Subcutaneous adipose tissue (tissue), 4 donors: ENCODE measurements around the gene ZDHHC21. TPM values are rescaled to one million over a fixed set of nuclear protein-coding genes. Genes with fewer than 3 reads are reported as not detected.

ENCODE experiments used
- CTCF ChIP-seq: fragments of 450-650 bp; IDR thresholded peaks from one replicate; pipeline ENCODE4 v1.5.1; 2016; ENCODE audit warnings: low read depth, mild to moderate bottlenecking, control low read depth, antibody characterized with exemption, moderate library complexity
- total RNA-seq, 4 donors: library from RNA; depleted of rRNA; stranded (reverse); fragments of >200 nt; gene quantifications; one replicate each; pipeline ENCODE4 v1.1.0, GENCODE V29; 2016

Gene ZDHHC21
- total RNA-seq, 4 donors from 2014 or later, result 10.0 to 20.7 (median 12.4) TPM

GRCh38 chr9:14565352-14566016 lies 127.7 kb downstream of the ZDHHC21 start:
- no peak for TF ChIP-seq CTCF

DNA sequence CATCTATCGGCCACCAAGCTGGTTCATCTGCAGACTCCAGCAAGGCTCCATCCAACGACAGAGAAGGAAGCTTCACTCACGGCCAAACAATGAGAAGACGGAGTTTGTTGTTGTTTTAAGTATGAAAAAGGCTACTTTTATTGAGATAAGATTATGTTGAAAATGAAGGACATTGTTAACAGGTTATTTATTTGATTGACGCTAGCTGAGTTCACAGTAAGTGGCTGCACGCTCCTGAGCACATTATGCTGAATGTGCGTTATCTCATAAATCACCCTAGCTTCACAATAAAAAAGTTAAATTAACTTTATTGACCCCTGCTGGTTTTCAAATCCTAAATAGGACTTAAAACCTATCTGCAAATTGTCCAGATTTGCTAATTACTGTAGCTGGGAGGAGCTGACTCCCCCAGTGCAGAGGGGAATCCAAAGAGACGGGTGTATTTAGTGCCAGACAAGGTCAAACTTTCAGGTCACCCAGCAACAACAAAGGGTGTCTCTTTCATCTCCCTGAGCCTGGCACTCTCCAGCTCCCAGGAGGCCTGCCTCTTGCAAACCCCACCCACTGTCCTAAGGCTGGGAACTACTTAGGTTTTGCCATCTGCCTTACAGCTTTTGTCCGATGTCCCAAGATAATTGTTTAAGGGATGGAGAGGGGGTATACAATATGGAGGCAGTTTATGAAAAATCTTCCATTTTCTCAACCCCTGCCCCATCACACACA lies 129.2 kb downstream of the ZDHHC21 start:
- TF ChIP-seq CTCF, result no peak

DNA sequence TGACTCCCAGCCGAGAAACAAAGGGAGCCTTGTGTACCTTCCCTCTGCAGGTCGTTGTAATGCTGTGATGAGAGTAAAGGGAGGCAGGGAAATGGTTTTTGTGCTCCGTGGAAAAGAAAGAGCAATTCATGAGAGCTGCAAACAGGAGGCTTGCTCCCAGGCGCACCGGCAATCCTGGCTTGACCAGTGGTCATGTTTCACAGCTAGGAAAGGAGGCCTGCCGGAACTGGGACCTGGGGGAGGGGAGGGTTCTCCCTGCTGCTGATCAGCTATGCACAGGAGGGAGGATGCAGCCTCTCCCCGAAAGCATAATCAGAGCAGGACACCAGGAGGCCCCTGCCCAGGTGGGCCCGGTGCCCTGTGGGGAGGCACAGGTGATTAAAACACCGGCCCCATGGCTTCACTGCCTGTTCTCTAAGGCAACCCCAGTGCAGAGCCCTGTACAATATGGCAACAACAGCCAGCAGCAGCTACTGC lies 131.3 kb downstream of the ZDHHC21 start:
- TF ChIP-seq CTCF, result no peak

Other genes with a start within 250 kb of the ZDHHC21 start
- not detected for gene CER1, start 29.3 kb upstream of the ZDHHC21 start, total RNA-seq
- 10 to 100 TPM in 2 of 4 donors, 1 to 10 TPM in 2; 3.2 to 14.5 (median 10.0) TPM for gene FREM1, start 217.0 kb upstream of the ZDHHC21 start, total RNA-seq